Transverse colon (tissue), 4 donors: ENCODE measurements around the gene ACAD9. TPM values are rescaled to one million over a fixed set of nuclear protein-coding genes. Genes with fewer than 3 reads are reported as not detected.
A peak's percentile ranks its signal among the peaks of the same experiment; 100 is the strongest.

Experiments used
- DNase-seq: peaks from one replicate; pipeline ENCODE4 v3.0.0-alpha.2; 2019
- H3K27ac ChIP-seq, 4 donors: fragments of 200-600 bp; sonication (generic); 2 replicates each; pipeline ENCODE4 v1.5.1; 2016 to 2018; ENCODE audit warnings: inconsistent platforms in 4 of 4
- H3K27me3 ChIP-seq: fragments of 200-600 bp; sonication (generic); 2 replicates; pipeline ENCODE4 v1.5.1; 2017; ENCODE audit warnings: inconsistent platforms
- H3K36me3 ChIP-seq, 4 donors: fragments of 200-600 bp; sonication (generic); 2 replicates each; pipeline ENCODE4 v1.5.1; 2017 to 2019; ENCODE audit warnings: inconsistent platforms in 4 of 4
- H3K4me1 ChIP-seq, 4 donors: fragments of 200-600 bp; sonication (generic); 2 replicates each; pipeline ENCODE4 v1.5.1; 2017 to 2020; ENCODE audit warnings: inconsistent platforms in 4 of 4
- H3K4me3 ChIP-seq, 4 donors: fragments of 200-600 bp; sonication (generic); 1 replicate in 1 of 4; 2 replicates in 3 of 4; pipeline versions ENCODE4 v1.5.1 to v1.6.1; 2017 to 2019; ENCODE audit warnings: inconsistent platforms in 4 of 4
- H3K9me3 ChIP-seq, 2 donors: fragments of 200-600 bp; sonication (generic); 2 replicates each; pipeline ENCODE4 v1.5.1; 2017 to 2019; ENCODE audit warnings: inconsistent platforms in 2 of 2
- CTCF ChIP-seq, 5 experiments: fragments of 200-600 bp in 3 of 5; fragments of 450-650 bp in 2 of 5; sonication (generic) in 3 of 5; IDR thresholded peaks; 1 replicate in 2 of 5; 2 replicates in 3 of 5; pipeline ENCODE4 v1.5.1; 2016 to 2017; ENCODE audit warnings: antibody characterized with exemption in 5 of 5, inconsistent platforms in 3 of 5, mild to moderate bottlenecking in 2 of 5, moderate library complexity in 1 of 5
- EP300 ChIP-seq: sonication (generic); formaldehyde crosslinking; IDR thresholded peaks from one replicate; pipeline ENCODE4 v1.6.1; 2017; ENCODE audit warnings: antibody characterized with exemption, low read depth
- POLR2A ChIP-seq: fragments of 450-650 bp; IDR thresholded peaks from one replicate; pipeline ENCODE4 v1.6.1; 2016; ENCODE audit warnings: antibody characterized with exemption, mild to moderate bottlenecking, moderate library complexity
- POLR2AphosphoS5 ChIP-seq, 3 donors: sonication (generic); formaldehyde crosslinking; IDR thresholded peaks; one replicate each; pipeline ENCODE4 v1.6.1; 2016; ENCODE audit warnings: antibody characterized with exemption in 3 of 3
- WGBS, 2 donors: methylation state at CpG; one replicate each; pipeline ENCODE4 v1.1.5; 2018; ENCODE audit warnings: low coverage in 1 of 2; 5-methylcytosine and 5-hydroxymethylcytosine counted together
- in situ Hi-C, 4 donors: fragments of 200-750 bp; cut with MboI; loops; one replicate each; pipeline versions ENCODE4 v1.15.0 to v1.15.1; 2017; ENCODE audit warnings: low sequenced_read_pairs in 3 of 4, low pct_ligation_motif_present in 1 of 4, low pct_unique_long_range_greater_than_20kb in 1 of 4
- intact Hi-C: fragments of 100-400 bp; cut with DNase I; formaldehyde crosslinking; loops from one replicate; pipeline ENCODE4 v1.15.1; 2023; ENCODE audit warnings: low total_unique reads
- total RNA-seq, 4 donors: library from RNA; depleted of rRNA; stranded (reverse); fragments of >200 nt; gene quantifications; one replicate each; pipeline ENCODE4 v1.1.0, GENCODE V29; 2016

Gene ACAD9
- total RNA-seq, 4 donors from 2014 or later = 37.3 to 158 (median 85.0) TPM

DNA sequence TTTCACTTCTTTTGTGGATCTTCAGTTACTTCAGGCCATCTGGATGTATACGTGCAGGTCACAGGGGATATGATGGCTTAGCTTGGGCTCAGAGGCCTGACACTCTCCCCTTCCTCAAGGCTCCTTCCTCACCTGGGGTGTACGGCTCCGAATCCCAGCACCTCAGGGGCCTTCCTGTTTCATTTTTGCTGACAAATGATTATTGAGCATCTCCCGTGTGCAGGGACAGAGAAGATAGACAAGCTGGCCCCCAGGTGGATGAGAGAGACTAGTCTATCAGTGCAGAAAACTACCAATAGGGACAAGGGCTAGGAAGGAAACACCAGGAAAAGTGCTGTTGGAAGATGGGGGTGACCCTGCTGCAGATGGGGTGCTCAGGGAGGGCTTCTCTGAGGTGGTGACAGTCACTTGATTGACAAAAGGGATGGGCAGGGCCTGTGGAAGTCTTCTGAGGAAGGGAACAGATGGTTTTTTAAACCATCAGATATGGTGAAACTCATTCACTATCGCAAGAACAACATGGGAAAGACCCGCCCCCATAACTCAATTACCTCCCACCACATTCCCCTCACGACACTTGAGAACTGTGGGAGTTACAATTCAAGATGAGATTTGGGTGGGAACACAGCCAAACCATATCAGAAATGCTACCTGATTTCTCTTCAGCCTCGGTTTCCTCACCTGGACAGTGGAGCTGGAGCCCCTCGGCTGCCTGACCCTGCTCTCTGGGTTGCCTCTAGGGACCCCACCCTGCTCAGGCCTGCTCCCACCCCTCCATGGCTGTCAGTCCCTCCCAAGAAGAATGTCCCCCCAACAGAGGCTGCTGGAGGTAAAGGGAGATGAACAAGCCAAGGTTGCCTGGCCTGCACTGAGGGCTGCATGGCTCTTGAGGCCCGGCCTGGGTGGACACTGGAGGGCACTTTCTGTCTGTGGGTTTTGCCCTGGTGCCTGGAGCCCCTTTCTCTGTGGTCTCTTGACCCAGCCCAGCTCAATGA lies 37.2 kb upstream of the ACAD9 start:
- TF ChIP-seq POLR2AphosphoS5 (IDR thresholded peaks at IDR 0.05) (no peak), POLR2A (no peak), CTCF (IDR thresholded peaks at IDR 0.05) (no peak), EP300 (no peak)
- Histone ChIP-seq H3K27ac (no peak overlapping the region), H3K9me3 (no peaks in the 10 kb centered on the region), H3K4me1 (peaks cover 3 to 16% (median 13%) of the 10 kb centered on the region in 4 donors), H3K27me3 (no peaks in the 10 kb centered on the region), H3K4me3 (no peak overlapping the region), H3K36me3 (no peaks in the 10 kb centered on the region)
- WGBS, 2 donors = 80 to 87% methylated on average over 1 to 9 of the region's 10 CpGs
- DNase-seq = no peak
- in situ Hi-C loops = no loop called here
- intact Hi-C loops = no loop called here

DNA sequence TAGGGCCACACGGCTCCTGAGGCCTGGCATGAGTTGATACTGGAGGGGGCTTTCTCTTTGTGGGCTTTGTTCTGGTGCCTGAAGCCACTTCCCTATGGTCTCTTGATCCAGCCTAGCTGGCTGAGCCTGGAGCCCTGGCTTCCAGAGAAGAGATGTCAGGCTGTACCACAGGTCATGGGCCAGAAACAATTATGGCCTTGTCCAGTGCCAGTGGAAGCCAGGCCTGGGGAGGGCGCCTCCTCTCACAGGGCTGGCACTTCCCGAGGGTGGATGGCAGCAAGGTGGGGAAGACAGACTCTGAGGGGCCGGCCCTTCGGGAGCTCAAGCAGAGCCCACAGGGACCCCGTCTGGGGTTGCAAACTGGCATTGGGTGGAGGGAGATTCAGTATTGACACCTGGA lies 34.9 kb upstream of the ACAD9 start:
- no peaks in the 10 kb centered on the region for H3K9me3 ChIP-seq
- no peak overlapping the region for H3K4me3 ChIP-seq
- no peak for DNase-seq
- in situ Hi-C loops = no loop called here
- TF ChIP-seq CTCF (IDR thresholded peaks at IDR 0.05) = no peak
- 97% methylated on average over 6 of the region's 6 CpGs; no CpG with 5 or more reads in 1 of the 2 donors for WGBS, 2 donors
- intact Hi-C loops = no loop called here
- H3K4me1 ChIP-seq = peaks cover 3 to 16% (median 13%) of the 10 kb centered on the region in 4 donors
- no peak overlapping the region for H3K27ac ChIP-seq
- H3K27me3 ChIP-seq = no peaks in the 10 kb centered on the region
- H3K36me3 ChIP-seq = no peaks in the 10 kb centered on the region

GRCh38 chr3:128845119-128845777 lies 34.2 kb upstream of the ACAD9 start:
- Histone ChIP-seq H3K27me3 (no peaks in the 10 kb centered on the region), H3K4me1 (peaks cover 3 to 16% (median 13%) of the 10 kb centered on the region in 4 donors)
- in situ Hi-C loops = no loop called here

More at GRCh38 chr3:128845119-128845777, 34.2 kb upstream of the ACAD9 start:
- Histone ChIP-seq H3K36me3 (no peaks in the 10 kb centered on the region), H3K27ac (peak overlapping the region in 3 of 4 donors; percentile 52 to 65 (median 61)), H3K4me3 (peak overlapping the region; percentile 1 to 51 (median 32)), H3K9me3 (no peaks in the 10 kb centered on the region)
- TF ChIP-seq CTCF (IDR thresholded peaks at IDR 0.05) (no peak), POLR2A (no peak), EP300 (no peak), POLR2AphosphoS5 (IDR thresholded peaks at IDR 0.05) (no peak)
- 41 to 46% methylated on average over 3 to 14 of the region's 14 CpGs for WGBS, 2 donors
- intact Hi-C loops = no loop called here
- DNase-seq = no peak
